GM18520 (cell line): Measurements from ENCODE around the gene PRMT1.
A peak's percentile ranks its signal among the peaks of the same experiment; 100 is the strongest.

ENCODE experiments used
- ATAC-seq: cut with Tn5 transposase; IDR thresholded peaks from one replicate; pipeline ENCODE4 v1.9.1; 2021; ENCODE audit not compliant: unreplicated experiment

The PRMT1 gene

DNA sequence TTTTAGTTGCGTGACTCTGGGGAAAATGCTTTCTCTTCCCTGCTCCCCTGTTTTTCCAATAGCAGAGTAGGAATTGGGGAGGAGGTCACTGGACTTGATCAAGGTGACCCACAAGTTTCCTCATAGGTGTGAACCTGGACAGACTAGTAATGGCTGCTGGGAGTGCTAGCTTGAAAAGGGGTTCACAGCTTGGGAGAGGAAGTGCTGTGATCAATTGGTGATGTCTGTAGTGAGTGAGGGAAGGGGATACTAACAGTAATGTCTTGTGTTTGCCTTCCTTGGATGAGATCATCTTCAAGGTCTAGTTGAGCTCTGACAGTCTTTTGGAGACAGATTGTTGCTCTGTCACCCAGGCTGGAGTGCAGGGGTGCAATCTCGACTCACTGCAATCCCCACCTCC is 9.6 kb upstream of the PRMT1 start:
- ATAC-seq, result no peak

DNA sequence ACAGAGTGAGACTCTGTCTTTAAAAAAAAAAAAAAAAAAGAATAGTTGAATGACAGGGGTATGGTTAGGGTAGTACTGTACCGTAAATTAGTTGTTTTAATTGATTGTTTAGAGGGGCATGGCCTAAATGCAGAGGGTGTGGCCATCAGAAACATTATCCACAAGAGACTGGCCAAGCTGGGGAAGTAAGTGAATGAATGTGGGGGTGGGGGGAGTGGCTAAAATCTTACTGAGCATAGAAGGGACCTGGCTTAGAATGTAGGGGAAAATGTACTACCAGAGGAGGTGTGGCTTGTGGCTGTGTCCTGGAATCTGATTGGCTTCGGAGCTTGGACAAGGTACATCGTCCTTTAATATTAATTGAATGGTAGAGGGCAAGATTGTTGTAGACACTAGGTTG is 7.6 kb upstream of the PRMT1 start:
- ATAC-seq, result no peak

DNA sequence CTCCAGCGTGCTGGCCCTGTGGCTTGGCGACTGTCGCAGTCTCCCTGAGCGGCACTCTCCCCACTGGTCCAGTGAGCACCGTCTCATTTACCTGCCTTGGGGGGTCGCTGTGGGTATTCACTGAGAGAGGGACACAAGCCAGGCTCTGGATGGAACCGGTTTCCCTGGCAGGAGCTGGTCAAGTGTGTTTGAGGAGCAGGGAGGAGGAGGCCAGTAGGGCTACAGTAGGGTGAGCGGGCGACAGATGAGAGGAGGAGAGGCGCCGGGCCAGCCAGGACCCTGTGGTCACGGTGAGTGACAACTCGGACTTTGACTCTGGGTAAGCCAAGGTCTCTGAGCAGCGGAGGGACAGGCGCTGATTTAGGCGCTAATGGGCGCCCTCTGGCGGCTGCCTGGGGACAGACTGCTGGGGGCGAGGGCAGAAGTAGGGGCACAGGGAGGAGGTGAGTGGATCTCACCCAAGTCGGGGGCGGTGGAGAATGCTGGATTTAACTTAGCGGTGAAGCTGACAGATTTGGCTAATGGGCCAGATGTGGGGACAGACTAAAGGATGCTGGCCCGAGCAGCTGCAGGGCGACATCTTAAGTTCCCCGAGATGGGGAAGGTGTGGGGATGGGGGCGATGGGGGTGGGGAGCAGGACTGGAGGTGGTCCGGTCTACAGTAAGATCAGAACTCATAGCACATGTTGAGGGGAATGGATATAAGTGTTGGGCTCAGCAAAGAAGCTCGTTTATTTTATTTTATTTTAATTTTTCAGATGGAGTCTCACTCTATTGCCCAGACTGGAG is 4.7 kb upstream of the PRMT1 start:
- no peak for ATAC-seq

DNA sequence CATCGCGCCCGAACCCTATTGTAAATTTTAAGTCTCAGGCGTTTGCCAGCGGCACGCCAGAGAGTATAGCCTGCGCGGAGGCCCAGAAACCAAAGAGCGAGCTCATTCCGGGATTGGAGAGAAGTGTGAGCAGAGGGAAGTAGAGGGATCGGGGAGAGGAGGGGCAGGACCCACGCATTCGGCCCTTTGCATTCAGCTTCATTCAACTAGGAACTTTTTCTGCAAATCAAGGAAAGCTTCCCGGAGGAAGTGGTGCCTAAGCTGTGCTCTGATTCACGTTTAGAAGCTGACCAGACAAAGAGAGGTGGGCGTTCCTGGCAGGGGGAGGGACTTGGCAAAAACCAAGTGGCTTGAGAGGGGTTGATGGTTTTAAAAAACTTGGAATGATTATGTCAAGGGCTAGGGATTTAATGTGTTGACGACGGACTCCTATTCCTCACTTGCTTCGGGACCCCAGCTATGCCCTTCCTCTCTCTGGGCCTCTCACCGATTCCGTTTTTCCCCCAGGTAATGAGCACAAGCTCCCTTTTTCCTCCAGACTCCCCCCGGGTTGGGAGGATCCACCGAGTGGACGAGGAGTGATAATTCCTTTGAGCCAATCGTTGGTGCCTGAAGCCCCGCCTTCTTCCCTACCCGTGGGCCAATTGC is 811 bp upstream of the PRMT1 start:
- ATAC-seq, result no peak

DNA sequence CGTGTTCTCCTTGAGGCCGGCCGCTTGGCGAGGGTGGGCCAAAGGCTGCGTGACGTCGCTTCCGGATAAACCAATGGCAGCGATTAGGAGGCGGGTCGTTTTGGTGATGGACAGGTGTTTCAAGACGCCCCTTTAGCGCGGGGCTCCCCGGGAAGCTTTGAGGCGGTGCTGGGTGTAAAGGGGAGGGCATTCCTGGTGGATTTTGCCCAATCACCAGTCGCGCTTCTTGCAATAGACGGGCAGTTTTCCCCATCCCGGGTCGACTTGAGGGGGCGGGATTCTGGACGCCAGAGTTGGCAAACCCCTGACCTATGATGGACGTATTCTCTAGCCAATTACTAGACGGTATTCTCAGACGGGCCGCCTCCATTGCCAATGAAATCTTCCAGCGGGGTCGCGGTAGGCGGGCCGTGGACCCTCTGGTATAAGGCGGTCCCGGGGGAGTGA is 264 bp upstream of the PRMT1 start:
- ATAC-seq, result peak; percentile 61

DNA sequence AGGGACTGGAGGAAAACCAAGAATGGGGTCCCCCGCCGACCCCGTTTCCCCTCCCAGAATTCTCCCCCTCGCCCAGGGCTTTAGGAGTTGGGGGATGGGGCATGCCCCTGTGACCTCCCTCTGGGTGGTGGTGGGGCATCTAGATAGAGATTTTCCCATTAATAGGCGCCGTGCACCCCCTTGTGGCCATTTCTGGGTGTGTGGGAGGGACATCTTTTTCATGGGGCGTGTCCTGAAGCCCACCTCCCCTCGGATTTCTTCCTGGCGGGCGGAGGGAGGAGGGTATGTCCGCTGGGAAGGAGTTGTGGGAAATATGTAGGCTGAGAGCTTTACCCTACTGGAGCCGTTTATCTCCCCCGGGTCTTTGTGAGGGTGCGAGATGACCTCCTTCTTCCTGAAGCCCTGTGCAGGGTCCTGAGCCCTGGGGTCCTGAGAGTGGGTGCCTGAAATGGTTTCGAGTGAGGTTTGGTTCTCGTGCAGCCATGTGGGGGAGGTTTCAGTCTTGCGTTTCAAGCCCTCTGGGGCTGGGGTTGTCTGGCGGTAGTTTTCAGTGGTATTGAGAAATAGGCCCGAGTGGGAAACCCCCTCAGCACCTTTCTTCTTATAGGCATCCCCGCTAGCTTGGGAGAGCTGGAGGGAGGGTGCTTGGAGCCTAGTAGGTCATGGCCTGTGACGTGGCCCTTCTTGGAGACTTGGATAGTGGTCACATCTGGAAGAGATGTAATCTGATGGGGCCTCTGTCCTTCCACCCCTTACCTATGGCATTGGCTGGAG is 1.0 kb downstream of the PRMT1 start:
- no peak for ATAC-seq

DNA sequence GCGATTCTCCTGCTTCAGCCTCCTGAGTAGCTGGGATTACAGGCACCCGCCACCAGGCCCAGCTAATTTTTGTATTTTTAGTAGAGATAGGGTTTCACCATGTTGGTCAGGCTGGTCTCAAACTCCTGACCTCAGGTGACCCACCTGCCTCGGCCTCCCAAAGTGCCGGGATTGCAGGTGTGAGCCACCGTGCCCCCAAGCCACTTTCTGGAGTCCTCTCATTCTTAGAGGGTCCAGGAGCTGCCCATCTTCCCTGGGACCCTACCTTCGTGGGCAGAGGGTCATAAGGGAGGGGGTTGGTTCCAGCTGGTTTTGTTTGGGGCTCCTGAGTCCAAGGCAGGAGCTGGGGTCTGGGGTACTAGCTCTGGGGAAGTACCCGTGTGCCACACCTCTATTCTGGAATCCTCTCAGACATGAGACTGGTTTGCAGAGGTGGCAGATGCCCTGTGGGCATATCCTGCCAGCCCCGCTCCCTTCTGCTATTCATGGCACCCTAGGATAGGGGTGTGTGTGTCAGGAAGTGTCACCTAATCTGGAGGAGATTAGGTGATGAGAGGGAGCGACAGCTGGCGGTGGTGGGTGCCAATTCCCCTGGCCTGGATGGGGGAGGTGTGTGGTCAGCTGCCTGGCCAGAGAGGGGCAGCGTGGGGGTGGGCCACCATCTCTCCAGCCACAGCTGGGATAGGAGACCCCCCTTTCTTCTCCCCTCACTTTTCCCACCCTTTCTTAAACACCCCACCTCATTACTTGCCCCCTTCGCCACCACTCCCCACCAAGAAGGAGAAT is 2.1 kb downstream of the PRMT1 start:
- ATAC-seq, result no peak

DNA sequence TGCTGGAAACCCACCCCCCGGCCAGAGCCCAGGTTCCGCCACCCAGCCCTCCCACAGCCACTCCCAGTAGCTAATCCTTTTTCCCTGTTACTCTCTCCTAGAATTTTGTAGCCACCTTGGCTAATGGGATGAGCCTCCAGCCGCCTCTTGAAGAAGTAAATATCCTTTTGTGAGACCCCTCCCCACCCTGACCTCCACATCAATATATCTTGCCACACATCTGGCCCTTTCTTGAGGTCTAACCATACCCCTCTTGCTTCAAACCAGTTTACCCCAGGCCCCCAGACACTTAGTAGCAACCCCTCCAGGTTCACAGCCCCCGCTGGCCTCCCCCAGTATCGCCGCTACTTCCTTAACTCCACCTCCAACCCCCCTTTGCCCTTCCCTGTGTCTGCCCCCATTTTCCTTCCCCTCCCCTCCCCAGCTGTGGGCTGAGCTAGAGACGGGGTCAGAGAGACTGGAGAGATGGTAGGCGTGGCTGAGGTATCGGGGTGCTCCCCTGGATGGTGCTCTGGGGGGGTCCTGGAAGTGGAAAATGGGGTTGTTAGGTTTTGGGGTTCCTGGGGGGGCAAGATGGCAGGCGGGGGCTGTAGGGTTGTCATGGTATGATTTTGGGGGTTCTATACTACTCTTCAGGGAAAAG is 2.8 kb downstream of the PRMT1 start:
- ATAC-seq, result no peak

DNA sequence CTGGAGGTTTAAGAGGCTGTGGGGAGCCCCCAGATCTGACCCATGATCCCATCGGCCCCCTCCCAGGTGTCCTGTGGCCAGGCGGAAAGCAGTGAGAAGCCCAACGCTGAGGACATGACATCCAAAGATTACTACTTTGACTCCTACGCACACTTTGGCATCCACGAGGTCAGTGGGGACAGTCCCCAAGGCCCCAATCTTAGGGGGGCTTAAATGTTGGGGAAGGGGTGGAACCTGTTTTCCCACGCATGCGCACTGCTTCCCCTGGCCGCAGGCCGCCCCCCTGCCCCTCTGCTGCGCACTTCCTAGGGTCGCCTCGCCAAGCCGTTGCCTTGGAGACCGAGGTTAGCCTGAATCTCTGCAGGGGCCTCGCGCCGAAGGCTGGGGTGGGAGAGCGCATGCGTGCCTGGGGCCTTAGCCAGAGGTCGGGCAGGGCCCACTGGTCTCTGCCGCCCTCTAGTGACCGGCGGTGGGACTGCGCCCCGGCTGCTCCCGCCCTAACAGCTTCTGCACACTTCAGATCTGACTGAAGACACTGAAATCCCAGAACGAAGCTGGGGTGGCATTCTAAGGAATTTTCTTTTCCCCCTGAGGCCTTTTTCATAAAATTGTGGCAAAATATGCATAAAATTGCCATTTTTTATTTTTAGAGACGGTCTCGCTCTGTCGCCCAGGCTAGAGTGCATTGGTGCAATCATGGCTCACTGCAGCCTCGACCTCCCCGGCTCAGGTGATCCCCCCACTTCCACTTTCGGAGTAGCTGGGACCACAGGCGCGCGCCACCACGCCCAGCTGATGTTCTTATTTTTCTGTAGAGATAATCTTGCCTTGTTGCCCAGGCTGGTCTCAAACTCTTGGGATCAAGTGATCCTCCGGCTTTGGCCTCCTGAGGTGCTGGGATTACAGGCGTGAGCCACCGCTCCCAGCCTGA is 3.6 kb downstream of the PRMT1 start:
- ATAC-seq, result no peak

DNA sequence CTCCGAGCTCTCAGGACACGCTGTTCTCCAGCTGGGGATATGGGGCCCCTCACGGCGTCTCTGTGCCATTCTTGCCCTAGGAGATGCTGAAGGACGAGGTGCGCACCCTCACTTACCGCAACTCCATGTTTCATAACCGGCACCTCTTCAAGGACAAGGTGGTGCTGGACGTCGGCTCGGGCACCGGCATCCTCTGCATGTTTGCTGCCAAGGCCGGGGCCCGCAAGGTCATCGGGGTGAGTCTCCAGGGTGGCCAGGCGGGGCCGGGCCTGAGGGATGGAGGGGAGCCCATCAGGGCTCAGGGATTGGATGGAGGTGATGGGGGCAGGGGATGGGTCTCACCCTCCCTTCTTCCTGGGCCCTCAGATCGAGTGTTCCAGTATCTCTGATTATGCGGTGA is 4.8 kb downstream of the PRMT1 start:
- ATAC-seq, result no peak

DNA sequence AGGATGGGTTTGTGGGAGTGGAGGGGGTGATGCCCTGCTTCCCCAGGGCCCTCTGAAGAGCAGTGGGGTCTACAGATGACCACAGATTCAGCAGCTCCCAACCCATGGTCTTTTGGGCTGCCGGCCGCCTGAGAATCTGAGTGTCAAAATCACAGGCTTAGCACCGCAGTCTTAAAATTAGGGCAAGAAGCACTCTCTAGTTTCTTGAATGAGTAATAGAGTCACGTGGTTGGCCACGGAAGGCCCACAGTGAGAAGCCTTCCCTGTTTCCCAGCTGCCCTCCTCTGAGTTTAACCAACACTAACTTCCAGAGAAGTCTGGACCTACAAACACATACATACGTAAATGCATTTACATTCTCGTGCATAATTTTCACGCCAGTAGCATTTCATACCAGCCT is 5.2 kb downstream of the PRMT1 start:
- no peak for ATAC-seq

DNA sequence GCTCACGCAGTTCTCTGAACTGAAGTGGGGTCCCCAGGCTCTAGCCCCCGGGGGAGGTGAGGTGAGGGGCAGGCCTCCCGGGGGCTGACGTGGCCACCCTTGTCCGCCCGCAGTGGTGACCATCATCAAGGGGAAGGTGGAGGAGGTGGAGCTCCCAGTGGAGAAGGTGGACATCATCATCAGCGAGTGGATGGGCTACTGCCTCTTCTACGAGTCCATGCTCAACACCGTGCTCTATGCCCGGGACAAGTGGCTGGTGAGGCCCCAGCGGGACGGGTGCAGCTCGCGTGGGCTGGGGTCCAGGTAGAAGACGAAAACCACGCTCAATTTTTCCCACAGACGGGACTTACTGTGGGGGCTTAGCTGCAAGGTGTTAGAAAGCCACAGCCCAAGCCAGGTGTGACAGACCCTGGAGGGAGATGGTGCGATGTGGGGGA is 6.8 kb downstream of the PRMT1 start:
- no peak for ATAC-seq

DNA sequence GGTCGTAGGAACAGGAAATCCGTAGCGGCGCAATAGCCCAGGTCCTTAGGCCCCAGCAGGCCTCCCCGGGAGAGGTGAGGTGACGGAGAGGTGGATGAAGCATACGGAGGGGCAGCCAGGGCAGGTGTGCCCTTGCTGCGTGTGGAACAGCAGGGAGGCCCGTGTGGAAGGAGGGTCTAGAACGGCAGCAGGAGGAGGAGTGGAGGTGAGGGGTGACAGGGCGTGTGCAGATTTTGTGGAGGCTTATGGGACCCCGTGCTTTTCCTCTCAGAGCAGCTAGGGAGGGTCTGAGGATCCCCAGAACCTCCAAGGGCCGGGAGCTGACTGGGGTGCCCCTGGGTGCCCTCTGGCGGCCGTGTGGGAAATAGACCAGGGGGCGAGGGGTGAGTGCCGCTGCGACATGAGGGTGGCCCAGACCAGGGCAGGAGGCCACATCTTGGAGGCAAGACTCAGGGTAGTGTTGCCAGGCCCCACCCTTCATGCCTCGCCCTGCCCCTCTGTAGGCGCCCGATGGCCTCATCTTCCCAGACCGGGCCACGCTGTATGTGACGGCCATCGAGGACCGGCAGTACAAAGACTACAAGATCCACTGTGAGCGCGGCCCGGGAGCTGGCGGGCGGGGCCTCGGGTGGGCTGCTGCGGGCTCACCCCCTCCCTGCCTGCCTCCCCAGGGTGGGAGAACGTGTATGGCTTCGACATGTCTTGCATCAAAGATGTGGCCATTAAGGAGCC is 7.3 kb downstream of the PRMT1 start:
- no peak for ATAC-seq

DNA sequence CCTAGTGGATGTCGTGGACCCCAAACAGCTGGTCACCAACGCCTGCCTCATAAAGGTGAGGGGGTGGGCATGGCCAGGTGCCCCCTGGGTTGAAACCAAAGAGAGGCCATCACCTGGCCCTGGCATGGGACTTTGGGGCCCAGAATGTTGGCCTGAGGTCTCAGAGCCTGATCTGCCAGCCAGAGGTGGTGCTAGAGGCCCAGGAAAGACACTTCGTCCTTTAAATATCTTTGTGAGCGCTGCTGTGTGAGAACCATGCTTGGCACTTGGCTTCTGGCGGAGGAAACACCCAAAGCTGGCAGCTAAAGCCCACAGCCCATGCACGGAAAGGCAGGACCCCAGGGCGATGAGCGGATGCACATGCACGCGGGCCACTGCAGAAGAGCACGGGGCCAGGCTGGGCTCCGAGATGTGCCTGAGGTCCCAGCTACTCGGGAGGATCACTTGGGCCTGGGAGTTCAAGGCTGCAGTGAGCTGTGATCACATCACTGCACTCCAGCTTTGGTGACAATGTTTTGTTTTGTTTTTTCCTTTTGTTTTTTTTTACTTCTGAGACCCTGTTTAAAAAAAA is 8.0 kb downstream of the PRMT1 start:
- ATAC-seq, result no peak

DNA sequence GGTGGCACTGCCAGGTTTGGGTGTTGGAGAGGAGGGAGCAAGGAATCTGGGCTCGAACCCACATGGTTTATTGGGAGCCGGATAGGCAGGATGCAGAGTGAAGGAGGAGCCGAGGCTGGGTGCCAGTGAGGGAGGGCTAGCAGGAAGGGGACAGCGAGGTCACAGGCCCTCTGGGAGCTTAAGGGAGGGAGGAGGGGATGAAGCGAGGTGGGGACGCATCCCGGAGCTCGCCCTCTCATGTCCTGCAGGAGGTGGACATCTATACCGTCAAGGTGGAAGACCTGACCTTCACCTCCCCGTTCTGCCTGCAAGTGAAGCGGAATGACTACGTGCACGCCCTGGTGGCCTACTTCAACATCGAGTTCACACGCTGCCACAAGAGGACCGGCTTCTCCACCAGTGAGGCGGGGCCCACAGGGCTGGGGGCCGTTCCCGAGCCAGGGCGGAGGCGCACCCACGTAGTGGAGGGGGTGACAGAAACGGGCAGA is 8.8 kb downstream of the PRMT1 start:
- no peak for ATAC-seq

DNA sequence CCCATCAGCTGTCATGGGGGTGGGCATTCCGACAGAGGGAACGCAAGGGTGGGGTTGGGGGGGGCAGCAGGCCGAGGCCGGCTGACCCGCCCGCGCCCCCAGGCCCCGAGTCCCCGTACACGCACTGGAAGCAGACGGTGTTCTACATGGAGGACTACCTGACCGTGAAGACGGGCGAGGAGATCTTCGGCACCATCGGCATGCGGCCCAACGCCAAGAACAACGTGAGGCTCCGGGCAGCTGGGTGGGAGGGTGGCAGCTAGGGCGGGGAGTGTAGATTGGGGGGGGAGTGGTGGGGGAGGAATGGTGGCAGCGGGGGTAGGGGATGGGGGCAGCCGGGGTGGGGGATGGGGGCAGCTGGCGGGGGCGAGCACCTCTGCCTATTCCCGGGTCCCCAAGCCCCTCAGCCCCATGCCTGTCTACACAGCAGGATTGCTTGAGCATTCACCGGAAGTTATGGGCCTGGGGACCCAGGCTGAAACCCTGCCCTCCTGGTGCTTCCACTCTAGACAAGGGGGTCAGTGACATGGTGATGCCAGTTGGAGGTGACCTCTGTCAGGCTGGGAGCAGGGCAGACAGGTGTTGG is 9.5 kb downstream of the PRMT1 start:
- ATAC-seq, result no peak

DNA sequence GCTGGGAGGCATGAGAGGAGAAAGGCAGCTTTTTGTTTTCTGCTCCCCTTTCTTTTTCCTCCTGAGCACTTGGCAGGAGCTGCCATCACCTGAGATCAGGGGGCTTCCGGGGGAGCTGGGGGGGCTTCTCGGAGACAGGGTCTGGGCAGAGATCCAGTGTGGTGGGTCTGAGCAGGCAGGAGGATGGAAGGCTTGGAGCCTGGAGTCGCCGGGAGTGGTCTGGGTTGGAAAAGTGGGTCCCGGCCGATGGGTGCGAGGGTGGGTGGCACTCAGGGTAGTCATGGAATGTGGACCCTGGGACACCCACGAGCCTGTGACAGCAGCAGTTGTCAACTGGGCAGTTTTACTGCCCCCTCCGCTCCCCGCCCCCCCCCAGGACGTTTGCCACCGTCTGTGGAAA is 10.1 kb downstream of the PRMT1 start:
- ATAC-seq, result no peak
